Smooth muscle cell (in vitro differentiated cells): ENCODE results near the gene AXDND1. TPM values are rescaled to one million over a fixed set of nuclear protein-coding genes. Genes with fewer than 3 reads are reported as not detected.

ENCODE experiments used
- DNase-seq: peaks from one replicate; lab custom pipeline; 2025; ENCODE audit not compliant: unreplicated experiment; lab: John Stamatoyannopoulos, UW
- H2AFZ ChIP-seq: fragments of 200-600 bp; sonication (generic); 2 replicates; pipeline ENCODE4 v1.6.0; 2016; ENCODE audit warnings: antibody characterized with exemption, low read depth, mild to moderate bottlenecking
- H3F3A ChIP-seq: fragments of 200-600 bp; sonication (generic); 2 replicates; pipeline ENCODE4 v1.6.0; 2017; ENCODE audit warnings: antibody characterized with exemption, low read depth
- H3K27ac ChIP-seq: fragments of 200-600 bp; sonication (generic); 2 replicates; pipeline ENCODE4 v1.5.1; 2016; ENCODE audit warnings: low read depth, mild to moderate bottlenecking
- H3K27me3 ChIP-seq: fragments of 200-600 bp; sonication (generic); 2 replicates; pipeline ENCODE4 v1.6.1; 2016; ENCODE audit warnings: low read depth, mild to moderate bottlenecking
- H3K36me3 ChIP-seq: fragments of 200-600 bp; sonication (generic); 2 replicates; pipeline ENCODE4 v1.5.1; 2016; ENCODE audit warnings: low read depth
- H3K4me1 ChIP-seq: fragments of 200-600 bp; sonication (generic); 2 replicates; pipeline ENCODE4 v1.5.1; 2016; ENCODE audit warnings: low read depth
- H3K4me2 ChIP-seq: fragments of 200-600 bp; sonication (generic); 2 replicates; pipeline ENCODE4 v1.6.0; 2016; ENCODE audit warnings: mild to moderate bottlenecking
- H3K4me3 ChIP-seq: fragments of 200-600 bp; sonication (generic); 2 replicates; pipeline ENCODE4 v1.5.1; 2016; ENCODE audit warnings: mild to moderate bottlenecking
- H3K79me2 ChIP-seq: fragments of 200-600 bp; sonication (generic); 2 replicates; pipeline ENCODE4 v1.6.0; 2016; ENCODE audit warnings: low read depth, mild to moderate bottlenecking
- H3K9ac ChIP-seq: fragments of 200-600 bp; sonication (generic); 2 replicates; pipeline ENCODE4 v1.6.0; 2016; ENCODE audit warnings: low read depth
- H3K9me3 ChIP-seq: fragments of 200-600 bp; sonication (generic); replicated peaks from 2 replicates; pipeline ENCODE4 v1.5.1; 2016; ENCODE audit warnings: low read depth
- H4K20me1 ChIP-seq: fragments of 200-600 bp; sonication (generic); 2 replicates; pipeline ENCODE4 v1.6.0; 2016; ENCODE audit warnings: low read depth
- WGBS: methylation state at CpG from one replicate; pipeline ENCODE4 v1.1.7; 2016; ENCODE audit warnings: low lambda C conversion rate; 5-methylcytosine and 5-hydroxymethylcytosine counted together
- polyA plus RNA-seq: library from polyadenylated mRNA; unstranded; fragments of >200 nt; fragmentation: Nextera tagmentation; extraction: Ambion mirVana; gene quantifications from 2 replicates; pipeline ENCODE4 v1.2.1, GENCODE V29; 2016
- total RNA-seq: library from RNA; depleted of rRNA; stranded (reverse); fragments of >200 nt; gene quantifications from 2 replicates; pipeline ENCODE4 v1.2.3, GENCODE V29; 2014
- TF ChIP-seq, protein P1 (sequence below): fragments of 200-600 bp; sonication (generic); IDR thresholded peaks from 2 replicates; pipeline ENCODE4 v1.5.1; 2017; ENCODE audit warnings: borderline replicate concordance, mild to moderate bottlenecking, antibody characterized with exemption; ENCODE audit not compliant: insufficient read depth, poor library complexity, severe bottlenecking

AXDND1 gene
- total and polyA plus RNA-seq, 2 experiments from 2014 or later = 0.41 TPM; not detected in 1

DNA sequence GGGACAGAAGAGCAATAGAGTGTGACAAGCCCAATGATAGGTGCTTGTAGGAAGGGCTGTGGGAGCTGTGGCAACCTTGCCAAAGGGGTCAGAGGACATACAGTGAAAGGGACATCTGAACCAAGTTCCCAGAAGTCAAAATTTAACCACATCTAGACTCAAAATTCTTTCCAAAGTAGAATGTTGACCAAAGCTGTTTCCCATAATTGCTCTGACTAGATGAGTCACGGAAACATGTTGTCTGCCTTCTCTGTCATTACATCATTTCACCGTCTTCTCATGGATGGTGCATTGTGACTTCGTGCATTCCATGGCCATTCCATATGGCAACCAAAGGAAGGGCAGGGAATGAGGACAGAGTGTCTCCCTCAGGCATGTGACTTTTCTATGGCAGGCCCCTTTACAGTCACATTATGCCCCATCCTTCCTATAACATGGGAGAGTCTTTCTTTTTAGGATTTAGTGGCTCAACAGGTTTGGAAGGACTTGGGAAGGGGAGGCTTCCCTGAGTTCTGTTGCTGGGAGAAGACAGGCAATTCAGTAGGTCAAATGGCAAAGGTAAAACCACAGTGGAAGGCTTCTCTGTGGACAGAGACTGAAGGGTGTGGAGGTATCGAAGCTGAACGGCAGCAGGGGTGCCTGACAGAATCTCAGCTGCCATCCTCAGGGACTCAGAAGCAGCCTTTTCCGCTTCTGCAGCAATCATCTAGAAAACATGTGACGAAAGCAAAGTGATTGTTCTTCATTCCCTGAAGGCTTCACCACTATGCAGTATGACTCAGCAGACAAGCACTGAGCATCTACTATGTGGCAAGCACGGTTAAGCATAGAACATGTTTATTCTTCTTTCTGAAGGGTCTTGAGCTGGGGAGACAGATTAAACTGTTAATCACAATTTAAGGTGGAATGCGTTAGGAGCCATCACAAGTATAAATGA lies 185.2 kb downstream of the AXDND1 start:
- Histone ChIP-seq H3K4me2 (peak overlapping the region; percentile 39), H3K9me3 (no peaks in the 10 kb centered on the region), H3K27ac (peak overlapping the region; percentile 81), H3K4me1 (no peaks in the 10 kb centered on the region), H3K27me3 (no peaks in the 10 kb centered on the region), H3K4me3 (no peak overlapping the region), H3K79me2 (no peaks in the 10 kb centered on the region), H3F3A (no peaks in the 10 kb centered on the region), H3K9ac (no peak overlapping the region), H2AFZ (no peak overlapping the region), H4K20me1 (no peaks in the 10 kb centered on the region), H3K36me3 (no peaks in the 10 kb centered on the region)
- WGBS = 56% methylated on average over 9 of the region's 9 CpGs
- TF ChIP-seq, protein P1, sequence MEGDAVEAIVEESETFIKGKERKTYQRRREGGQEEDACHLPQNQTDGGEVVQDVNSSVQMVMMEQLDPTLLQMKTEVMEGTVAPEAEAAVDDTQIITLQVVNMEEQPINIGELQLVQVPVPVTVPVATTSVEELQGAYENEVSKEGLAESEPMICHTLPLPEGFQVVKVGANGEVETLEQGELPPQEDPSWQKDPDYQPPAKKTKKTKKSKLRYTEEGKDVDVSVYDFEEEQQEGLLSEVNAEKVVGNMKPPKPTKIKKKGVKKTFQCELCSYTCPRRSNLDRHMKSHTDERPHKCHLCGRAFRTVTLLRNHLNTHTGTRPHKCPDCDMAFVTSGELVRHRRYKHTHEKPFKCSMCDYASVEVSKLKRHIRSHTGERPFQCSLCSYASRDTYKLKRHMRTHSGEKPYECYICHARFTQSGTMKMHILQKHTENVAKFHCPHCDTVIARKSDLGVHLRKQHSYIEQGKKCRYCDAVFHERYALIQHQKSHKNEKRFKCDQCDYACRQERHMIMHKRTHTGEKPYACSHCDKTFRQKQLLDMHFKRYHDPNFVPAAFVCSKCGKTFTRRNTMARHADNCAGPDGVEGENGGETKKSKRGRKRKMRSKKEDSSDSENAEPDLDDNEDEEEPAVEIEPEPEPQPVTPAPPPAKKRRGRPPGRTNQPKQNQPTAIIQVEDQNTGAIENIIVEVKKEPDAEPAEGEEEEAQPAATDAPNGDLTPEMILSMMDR = no peak
- DNase-seq = no peak

DNA sequence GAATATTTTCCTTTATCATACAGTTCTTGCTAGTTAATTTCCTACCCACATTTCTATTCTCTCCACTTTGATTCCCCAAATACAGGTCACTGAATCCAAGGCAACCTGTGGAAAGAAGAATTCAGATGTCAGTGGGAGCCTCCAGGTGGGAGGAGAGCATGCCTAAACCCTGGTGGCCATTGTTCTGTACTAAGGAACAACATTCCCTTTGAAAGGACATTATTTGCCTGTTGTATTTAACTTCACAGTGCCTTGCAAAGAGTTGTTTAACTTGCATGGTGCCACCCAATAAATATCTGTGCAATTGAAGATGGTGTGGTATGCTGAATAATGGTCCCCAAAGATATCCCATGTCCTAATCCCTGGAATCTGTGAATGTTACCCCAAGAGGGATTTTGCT lies 188.7 kb downstream of the AXDND1 start:
- Histone ChIP-seq H3F3A (no peaks in the 10 kb centered on the region), H3K36me3 (no peaks in the 10 kb centered on the region), H3K4me2 (no peak overlapping the region), H3K4me1 (peaks cover 3% of the 10 kb centered on the region), H4K20me1 (no peaks in the 10 kb centered on the region), H3K4me3 (no peak overlapping the region), H3K9ac (no peak overlapping the region), H3K9me3 (no peaks in the 10 kb centered on the region), H2AFZ (no peak overlapping the region), H3K79me2 (no peaks in the 10 kb centered on the region), H3K27ac (no peak overlapping the region), H3K27me3 (no peaks in the 10 kb centered on the region)
- TF ChIP-seq, protein P1 = no peak
- DNase-seq = no peak

DNA sequence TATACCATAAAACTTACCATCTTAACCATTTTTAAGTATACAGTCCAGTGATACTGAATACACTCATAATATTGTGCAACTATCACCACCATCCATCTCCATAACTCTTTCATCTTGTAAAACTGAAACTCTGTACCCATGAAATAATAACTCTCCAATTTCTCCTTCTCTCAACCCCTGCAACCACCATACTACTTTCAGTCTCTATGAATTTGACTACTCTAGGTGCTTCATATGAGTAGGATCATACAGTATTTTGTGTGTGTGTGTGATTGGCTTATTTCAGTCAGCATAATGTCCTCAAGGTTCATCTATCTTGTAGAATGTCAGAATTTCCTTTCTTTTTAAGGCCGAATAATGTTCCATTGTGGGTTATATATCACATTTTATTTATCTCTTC lies 192.3 kb downstream of the AXDND1 start:
- Histone ChIP-seq H3K9ac (no peak overlapping the region), H3K9me3 (no peaks in the 10 kb centered on the region), H3K4me1 (peaks cover 3% of the 10 kb centered on the region), H4K20me1 (no peaks in the 10 kb centered on the region), H3K36me3 (no peaks in the 10 kb centered on the region), H3K27me3 (no peaks in the 10 kb centered on the region), H3K27ac (no peak overlapping the region), H2AFZ (no peak overlapping the region), H3K4me2 (no peak overlapping the region), H3K4me3 (no peak overlapping the region), H3F3A (no peaks in the 10 kb centered on the region), H3K79me2 (no peaks in the 10 kb centered on the region)
- DNase-seq = no peak
- WGBS = 72% methylated on average over 1 of the region's 1 CpG
- TF ChIP-seq, protein P1 = no peak
